GM06990 (cell line): ENCODE results near the gene TNC.

Experiments
- DNase-seq: peaks from one replicate; pipeline ENCODE4 v3.0.0-alpha.2; 2011; ENCODE audit not compliant: insufficient read length; ENCODE audit errors: extremely low read depth
- H3K27me3 ChIP-seq: replicated peaks from 2 replicates; pipeline ENCODE4 v1.6.0; 2011; ENCODE audit warnings: low read length; ENCODE audit not compliant: control insufficient read depth, insufficient read depth
- H3K36me3 ChIP-seq: 2 replicates; pipeline ENCODE4 v1.5.1; 2011; ENCODE audit warnings: low read length; ENCODE audit not compliant: control insufficient read depth, insufficient read depth
- H3K4me3 ChIP-seq: replicated peaks from 2 replicates; pipeline ENCODE4 v1.5.1; 2011; ENCODE audit warnings: low read depth, mild to moderate bottlenecking, control low read depth, low read length
- CTCF ChIP-seq: IDR thresholded peaks from 2 replicates; pipeline ENCODE4 v1.5.1; 2011; ENCODE audit warnings: low read length, control low read depth, mild to moderate bottlenecking, inconsistent platforms; ENCODE audit not compliant: insufficient read depth, poor library complexity, severe bottlenecking

TNC gene

GRCh38 chr9:115127191-115127817 is 9.3 kb upstream of the TNC start:
- no peak for TF ChIP-seq CTCF
- H3K4me3 ChIP-seq: no peak overlapping the region
- DNase-seq: no peak
- H3K36me3 ChIP-seq: no peaks in the 10 kb centered on the region
- H3K27me3 ChIP-seq: no peaks in the 10 kb centered on the region

GRCh38 chr9:115126404-115126803 is 8.4 kb upstream of the TNC start:
- TF ChIP-seq CTCF: no peak
- no peaks in the 10 kb centered on the region for H3K27me3 ChIP-seq
- no peak for DNase-seq
- no peak overlapping the region for H3K4me3 ChIP-seq
- H3K36me3 ChIP-seq: no peaks in the 10 kb centered on the region

- H3K27me3 ChIP-seq: no peaks in the 10 kb centered on the region; the same call in 1 of the 2 replicates
- no peak for TF ChIP-seq CTCF
- DNase-seq: no peak
- no peaks in the 10 kb centered on the region for H3K36me3 ChIP-seq
- H3K4me3 ChIP-seq: no peak overlapping the region
These were observed 5.0 kb upstream of the TNC start for GRCh38 chr9:115122937-115123336.

GRCh38 chr9:115121181-115121580 is 3.2 kb upstream of the TNC start:
- H3K36me3 ChIP-seq: no peaks in the 10 kb centered on the region
- H3K4me3 ChIP-seq: no peak overlapping the region
- no peaks in the 10 kb centered on the region; the same call in none of the 2 replicates for H3K27me3 ChIP-seq
- no peak for TF ChIP-seq CTCF
- DNase-seq: no peak

GRCh38 chr9:115118879-115119218 is 892 bp upstream of the TNC start:
- Histone ChIP-seq H3K4me3 (no peak overlapping the region), H3K36me3 (no peaks in the 10 kb centered on the region), H3K27me3 (no peaks in the 10 kb centered on the region; the same call in none of the 2 replicates)
- no peak for TF ChIP-seq CTCF
- no peak for DNase-seq
